ENCODE results near the gene SIPA1L3.
"Not testable (repeated sequence)": the region's sequence is repeated elsewhere in the genome, so short reads cannot be mapped to it uniquely, and the experiment has no call there.

Gene SIPA1L3

GRCh38 chr19:38221919-38222830 is 315.2 kb downstream of the SIPA1L3 start:
- Histone ChIP-seq H3K9me3 (ENCODE audit: insufficient read depth, low read length) (no peaks in the 10 kb centered on the region), H3K4me3 (ENCODE audit: insufficient read length, low read depth) (no peak overlapping the region)
- DNase-seq (ENCODE audit: low read depth, low spot score): no peak

GRCh38 chr19:38223119-38223523 is 316.1 kb downstream of the SIPA1L3 start:
- H3K9me3 ChIP-seq (ENCODE audit: insufficient read depth, low read length): no peaks in the 10 kb centered on the region
- H3K36me3 ChIP-seq (ENCODE audit: insufficient read depth, insufficient read length, low read length): peaks cover 13% of the 10 kb centered on the region
- no peak overlapping the region for H3K9ac ChIP-seq (ENCODE audit: insufficient read length, low read depth)
- H3K4me3 ChIP-seq (ENCODE audit: insufficient read length, low read depth): peak overlapping the region; percentile 74
- H3K27me3 ChIP-seq (ENCODE audit: insufficient read depth, insufficient read length): peaks cover 4% of the 10 kb centered on the region
- DNase-seq (ENCODE audit: low read depth, low spot score): no peak
- TF ChIP-seq SUZ12 (IDR thresholded peaks at IDR 0.05; ENCODE audit: extremely low read depth, insufficient read depth, insufficient read length) (no peak), YY1 (IDR thresholded peaks at IDR 0.05; ENCODE audit: insufficient read depth, insufficient read length) (no peak), ZNF274 (IDR thresholded peaks at IDR 0.05; ENCODE audit: low read depth, low read length) (no peak)
- peaks cover 11% of the 10 kb centered on the region for H3K4me1 ChIP-seq (ENCODE audit: insufficient read depth, insufficient read length)

More at GRCh38 chr19:38221919-38222830, 315.2 kb downstream of the SIPA1L3 start:
- Histone ChIP-seq H3K27me3 (ENCODE audit: insufficient read depth, insufficient read length) (no peaks in the 10 kb centered on the region), H3K36me3 (ENCODE audit: insufficient read depth, insufficient read length, low read length) (peaks cover 14% of the 10 kb centered on the region), H3K9ac (ENCODE audit: insufficient read length, low read depth) (no peak overlapping the region), H3K4me1 (ENCODE audit: insufficient read depth, insufficient read length) (peaks cover 9% of the 10 kb centered on the region)
- TF ChIP-seq ZNF274 (IDR thresholded peaks at IDR 0.05; ENCODE audit: low read depth, low read length) (no peak), SUZ12 (IDR thresholded peaks at IDR 0.05; ENCODE audit: extremely low read depth, insufficient read depth, insufficient read length) (no peak), YY1 (IDR thresholded peaks at IDR 0.05; ENCODE audit: insufficient read depth, insufficient read length) (no peak)

- TF ChIP-seq YY1 (IDR thresholded peaks at IDR 0.05; ENCODE audit: insufficient read depth, insufficient read length): no peak
- no peak for TF ChIP-seq ZNF274 (IDR thresholded peaks at IDR 0.05; ENCODE audit: low read depth, low read length)
- no peak for TF ChIP-seq SUZ12 (IDR thresholded peaks at IDR 0.05; ENCODE audit: extremely low read depth, insufficient read depth, insufficient read length)
Observed at GRCh38 chr19:38223617-38224013, 316.6 kb downstream of the SIPA1L3 start.

GRCh38 chr19:38224014-38224862 is 317.2 kb downstream of the SIPA1L3 start, which contains the start of gene DPF1:
Gene DPF1 (minus strand): TSS chr19:38224222. CDS start chr19:38224142, 80 bp downstream.
- Histone ChIP-seq H3K9ac (ENCODE audit: insufficient read length, low read depth) (peak within 1 kb of the TSS; percentile 67), H3K36me3 (ENCODE audit: insufficient read depth, insufficient read length, low read length) (peaks cover 8% of the 10 kb centered on the region), H3K27me3 (ENCODE audit: insufficient read depth, insufficient read length) (peaks cover 10% of the 10 kb centered on the region), H3K4me3 (ENCODE audit: insufficient read length, low read depth) (peak within 1 kb of the TSS; percentile 74), H3K9me3 (ENCODE audit: insufficient read depth, low read length) (no peaks in the 10 kb centered on the region), H3K4me1 (ENCODE audit: insufficient read depth, insufficient read length) (peaks cover 12% of the 10 kb centered on the region)
- TF ChIP-seq ZNF274 (IDR thresholded peaks at IDR 0.05; ENCODE audit: low read depth, low read length) (no peak), SUZ12 (IDR thresholded peaks at IDR 0.05; ENCODE audit: extremely low read depth, insufficient read depth, insufficient read length) (no peak), YY1 (IDR thresholded peaks at IDR 0.05; ENCODE audit: insufficient read depth, insufficient read length) (no peak)
- DNase-seq (ENCODE audit: low read depth, low spot score): no peak

More at GRCh38 chr19:38223617-38224013, 316.6 kb downstream of the SIPA1L3 start:
- H3K4me1 ChIP-seq (ENCODE audit: insufficient read depth, insufficient read length): peaks cover 11% of the 10 kb centered on the region
- H3K9ac ChIP-seq (ENCODE audit: insufficient read length, low read depth): peak overlapping the region; percentile 61
- peaks cover 8% of the 10 kb centered on the region for H3K36me3 ChIP-seq (ENCODE audit: insufficient read depth, insufficient read length, low read length)
- H3K4me3 ChIP-seq (ENCODE audit: insufficient read length, low read depth): peak overlapping the region; percentile 74
- peaks cover 4% of the 10 kb centered on the region for H3K27me3 ChIP-seq (ENCODE audit: insufficient read depth, insufficient read length)
- no peak for DNase-seq (ENCODE audit: low read depth, low spot score)
- no peaks in the 10 kb centered on the region for H3K9me3 ChIP-seq (ENCODE audit: insufficient read depth, low read length)

DNA sequence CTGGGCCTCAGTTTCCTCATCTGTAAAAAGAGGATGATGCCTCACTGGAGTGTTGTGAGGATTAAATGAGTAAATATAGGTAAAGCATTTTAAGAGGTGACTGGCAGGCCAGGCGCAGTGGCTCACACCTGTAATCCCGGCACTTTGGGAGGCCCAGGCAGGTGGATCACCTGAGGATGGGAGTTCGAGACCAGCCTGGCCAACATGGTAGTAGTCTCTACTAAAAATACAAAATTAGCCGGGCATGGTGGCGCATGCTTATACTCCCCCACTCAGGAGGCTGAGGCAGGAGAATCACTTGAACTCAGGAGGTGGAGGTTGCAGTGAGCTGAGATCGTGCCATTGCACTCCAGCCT is 317.8 kb downstream of the SIPA1L3 start:
- not testable (repeated sequence) for DNase-seq (ENCODE audit: low read depth, low spot score); H3K9ac ChIP-seq (ENCODE audit: insufficient read length, low read depth); H3K27me3 ChIP-seq (ENCODE audit: insufficient read depth, insufficient read length); H3K4me3 ChIP-seq (ENCODE audit: insufficient read length, low read depth); H3K4me1 ChIP-seq (ENCODE audit: insufficient read depth, insufficient read length); H3K36me3 ChIP-seq (ENCODE audit: insufficient read depth, insufficient read length, low read length); H3K9me3 ChIP-seq (ENCODE audit: insufficient read depth, low read length)

GRCh38 chr19:38227287-38228004 is 320.4 kb downstream of the SIPA1L3 start:
- Histone ChIP-seq H3K27me3 (ENCODE audit: insufficient read depth, insufficient read length) (peaks cover 27% of the 10 kb centered on the region), H3K4me3 (ENCODE audit: insufficient read length, low read depth) (peak overlapping the region; percentile 15), H3K36me3 (ENCODE audit: insufficient read depth, insufficient read length, low read length) (no peaks in the 10 kb centered on the region), H3K9me3 (ENCODE audit: insufficient read depth, low read length) (no peaks in the 10 kb centered on the region), H3K9ac (ENCODE audit: insufficient read length, low read depth) (peak overlapping the region; percentile 64), H3K4me1 (ENCODE audit: insufficient read depth, insufficient read length) (peaks cover 10% of the 10 kb centered on the region)
- DNase-seq (ENCODE audit: low read depth, low spot score): no peak
- TF ChIP-seq SUZ12 (IDR thresholded peaks at IDR 0.05; ENCODE audit: extremely low read depth, insufficient read depth, insufficient read length) (no peak), ZNF274 (IDR thresholded peaks at IDR 0.05; ENCODE audit: low read depth, low read length) (no peak), YY1 (IDR thresholded peaks at IDR 0.05; ENCODE audit: insufficient read depth, insufficient read length) (no peak)
